Hepatocyte (in vitro differentiated cells): ENCODE measurements around the gene MSI2. TPM values are rescaled to one million over a fixed set of nuclear protein-coding genes. Genes with fewer than 3 reads are reported as not detected.

Experiments
- DNase-seq: peaks from one replicate; pipeline ENCODE4 v3.0.0-alpha.2; 2016; ENCODE audit warnings: low spot score
- H2AFZ ChIP-seq: fragments of 200-600 bp; sonication (generic); 2 replicates; pipeline ENCODE4 v1.6.0; 2016; ENCODE audit warnings: antibody characterized with exemption, mild to moderate bottlenecking
- H3K27ac ChIP-seq: fragments of 200-600 bp; sonication (generic); 2 replicates; pipeline ENCODE4 v1.5.1; 2016; ENCODE audit warnings: mild to moderate bottlenecking
- H3K27me3 ChIP-seq: fragments of 200-600 bp; sonication (generic); 2 replicates; pipeline ENCODE4 v1.6.1; 2016
- H3K36me3 ChIP-seq: fragments of 200-600 bp; sonication (generic); replicated peaks from 2 replicates; pipeline ENCODE4 v1.5.1; 2016; ENCODE audit warnings: low read depth; ENCODE audit not compliant: insufficient read depth
- H3K4me1 ChIP-seq: fragments of 200-600 bp; sonication (generic); 2 replicates; pipeline ENCODE4 v1.5.1; 2016; ENCODE audit warnings: mild to moderate bottlenecking, moderate library complexity; ENCODE audit not compliant: insufficient read depth
- H3K4me2 ChIP-seq: fragments of 200-600 bp; sonication (generic); 2 replicates; pipeline ENCODE4 v1.6.0; 2016
- H3K4me3 ChIP-seq: fragments of 200-600 bp; sonication (generic); 2 replicates; pipeline ENCODE4 v1.5.1; 2016; ENCODE audit warnings: mild to moderate bottlenecking
- H3K79me2 ChIP-seq: fragments of 200-600 bp; sonication (generic); 2 replicates; pipeline ENCODE4 v1.6.0; 2017; ENCODE audit warnings: mild to moderate bottlenecking
- H3K9me2 ChIP-seq: fragments of 200-600 bp; sonication (generic); replicated peaks from 2 replicates; pipeline ENCODE4 v1.6.0; 2017; ENCODE audit warnings: mild to moderate bottlenecking; ENCODE audit not compliant: insufficient read depth
- H3K9me3 ChIP-seq: fragments of 200-600 bp; sonication (generic); 2 replicates; pipeline ENCODE4 v1.5.1; 2016; ENCODE audit warnings: low read depth, mild to moderate bottlenecking
- H4K20me1 ChIP-seq: fragments of 200-600 bp; sonication (generic); 2 replicates; pipeline ENCODE4 v1.6.0; 2016; ENCODE audit warnings: mild to moderate bottlenecking; ENCODE audit not compliant: insufficient read depth, poor library complexity, severe bottlenecking
- EZH2 ChIP-seq: fragments of 200-600 bp; sonication (generic); IDR thresholded peaks from 2 replicates; pipeline ENCODE4 v1.6.1; 2016; ENCODE audit warnings: antibody characterized with exemption, mild to moderate bottlenecking, borderline replicate concordance
- EZH2phosphoT487 ChIP-seq: fragments of 200-600 bp; sonication (generic); IDR thresholded peaks from one replicate; pipeline ENCODE4 v1.6.1; 2018; ENCODE audit warnings: antibody characterized with exemption, mild to moderate bottlenecking, low read depth, moderate library complexity; ENCODE audit not compliant: unreplicated experiment, severe bottlenecking
- WGBS: methylation state at CpG from one replicate; pipeline ENCODE4 v1.1.6; 2016; ENCODE audit warnings: low lambda C conversion rate; ENCODE audit errors: missing lambda C conversion rate; 5-methylcytosine and 5-hydroxymethylcytosine counted together
- polyA plus RNA-seq: library from polyadenylated mRNA; unstranded; fragments of >200 nt; fragmentation: Nextera tagmentation; extraction: Ambion mirVana; gene quantifications from 2 replicates; pipeline ENCODE4 v1.2.1, GENCODE V29; 2016
- total RNA-seq: library from RNA; depleted of rRNA; stranded (reverse); fragments of >200 nt; gene quantifications from 2 replicates; pipeline ENCODE4 v1.2.3, GENCODE V29; 2014
- TF ChIP-seq, protein P1 (sequence below): fragments of 200-600 bp; sonication (generic); IDR thresholded peaks from 2 replicates; pipeline ENCODE4 v1.5.1; 2016; ENCODE audit warnings: antibody characterized with exemption, mild to moderate bottlenecking; ENCODE audit not compliant: poor library complexity

MSI2 gene
- total and polyA plus RNA-seq, 2 experiments from 2014 or later = 16.1 to 60.6 TPM

DNA sequence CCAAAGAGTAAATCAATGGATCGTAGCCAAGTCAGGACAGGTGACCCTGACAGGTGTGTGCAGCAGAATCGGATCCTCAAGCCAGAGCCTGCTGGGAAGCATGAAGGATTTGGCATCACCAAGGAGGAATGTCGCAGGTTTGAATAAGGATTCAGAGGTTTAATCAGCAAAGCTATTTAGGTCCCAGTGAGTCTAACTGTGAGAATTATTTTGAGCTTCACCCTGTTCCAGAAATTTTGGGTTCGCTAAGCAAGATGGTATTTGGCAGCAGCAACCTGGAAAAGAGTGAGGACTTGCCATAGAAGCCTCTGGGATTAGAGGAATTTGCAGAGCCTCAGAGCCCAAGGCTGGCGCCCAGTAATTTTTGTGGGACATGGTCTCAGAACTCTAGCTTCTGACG lies 315.7 kb downstream of the MSI2 start:
- Histone ChIP-seq H3K79me2 (peaks cover 15% of the 10 kb centered on the region), H3K4me2 (no peak overlapping the region), H3K9me2 (no peaks in the 10 kb centered on the region), H2AFZ (no peak overlapping the region), H3K36me3 (no peaks in the 10 kb centered on the region), H3K4me1 (peaks cover 3% of the 10 kb centered on the region), H3K4me3 (no peak overlapping the region), H3K9me3 (no peaks in the 10 kb centered on the region), H3K27ac (no peak overlapping the region), H4K20me1 (no peaks in the 10 kb centered on the region), H3K27me3 (no peaks in the 10 kb centered on the region)
- DNase-seq = no peak
- 96% methylated on average over 6 of the region's 6 CpGs for WGBS
- TF ChIP-seq EZH2phosphoT487 = no peak
- TF ChIP-seq, protein P1, sequence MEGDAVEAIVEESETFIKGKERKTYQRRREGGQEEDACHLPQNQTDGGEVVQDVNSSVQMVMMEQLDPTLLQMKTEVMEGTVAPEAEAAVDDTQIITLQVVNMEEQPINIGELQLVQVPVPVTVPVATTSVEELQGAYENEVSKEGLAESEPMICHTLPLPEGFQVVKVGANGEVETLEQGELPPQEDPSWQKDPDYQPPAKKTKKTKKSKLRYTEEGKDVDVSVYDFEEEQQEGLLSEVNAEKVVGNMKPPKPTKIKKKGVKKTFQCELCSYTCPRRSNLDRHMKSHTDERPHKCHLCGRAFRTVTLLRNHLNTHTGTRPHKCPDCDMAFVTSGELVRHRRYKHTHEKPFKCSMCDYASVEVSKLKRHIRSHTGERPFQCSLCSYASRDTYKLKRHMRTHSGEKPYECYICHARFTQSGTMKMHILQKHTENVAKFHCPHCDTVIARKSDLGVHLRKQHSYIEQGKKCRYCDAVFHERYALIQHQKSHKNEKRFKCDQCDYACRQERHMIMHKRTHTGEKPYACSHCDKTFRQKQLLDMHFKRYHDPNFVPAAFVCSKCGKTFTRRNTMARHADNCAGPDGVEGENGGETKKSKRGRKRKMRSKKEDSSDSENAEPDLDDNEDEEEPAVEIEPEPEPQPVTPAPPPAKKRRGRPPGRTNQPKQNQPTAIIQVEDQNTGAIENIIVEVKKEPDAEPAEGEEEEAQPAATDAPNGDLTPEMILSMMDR = no peak
- no peak for TF ChIP-seq EZH2

- Histone ChIP-seq H3K79me2 (peaks cover 9% of the 10 kb centered on the region), H3K27ac (no peak overlapping the region), H3K4me1 (peaks cover 3% of the 10 kb centered on the region), H4K20me1 (no peaks in the 10 kb centered on the region), H3K9me3 (no peaks in the 10 kb centered on the region), H3K9me2 (no peaks in the 10 kb centered on the region), H3K36me3 (no peaks in the 10 kb centered on the region), H3K4me3 (no peak overlapping the region), H2AFZ (no peak overlapping the region), H3K27me3 (no peaks in the 10 kb centered on the region), H3K4me2 (no peak overlapping the region)
- TF ChIP-seq EZH2phosphoT487 (no peak), EZH2 (no peak)
- TF ChIP-seq, protein P1 = no peak
- 96% methylated on average over 13 of the region's 13 CpGs for WGBS
- DNase-seq = no peak
Observed at GRCh38 chr17:57572600-57572999, 316.3 kb downstream of the MSI2 start.

GRCh38 chr17:57574040-57574513 lies 317.8 kb downstream of the MSI2 start:
- Histone ChIP-seq H3K9me2 (no peaks in the 10 kb centered on the region), H3K4me2 (no peak overlapping the region), H2AFZ (no peak overlapping the region), H3K27me3 (no peaks in the 10 kb centered on the region), H3K79me2 (peaks cover 7% of the 10 kb centered on the region), H3K36me3 (no peaks in the 10 kb centered on the region), H3K4me3 (no peak overlapping the region), H3K27ac (no peak overlapping the region), H4K20me1 (no peaks in the 10 kb centered on the region), H3K9me3 (no peaks in the 10 kb centered on the region), H3K4me1 (peaks cover 9% of the 10 kb centered on the region)
- TF ChIP-seq EZH2 (no peak), EZH2phosphoT487 (no peak)
- TF ChIP-seq, protein P1 = no peak
- WGBS = 82% methylated on average over 4 of the region's 4 CpGs
- peak; percentile 62 for DNase-seq

- no peak overlapping the region for H3K4me3 ChIP-seq
- H3K9me2 ChIP-seq = no peaks in the 10 kb centered on the region
- TF ChIP-seq EZH2 (no peak), EZH2phosphoT487 (no peak)
- TF ChIP-seq, protein P1 = no peak
- no peaks in the 10 kb centered on the region for H3K27me3 ChIP-seq
- H3K4me2 ChIP-seq = no peak overlapping the region
- H2AFZ ChIP-seq = no peak overlapping the region
- no peaks in the 10 kb centered on the region for H3K36me3 ChIP-seq
- no peaks in the 10 kb centered on the region for H3K9me3 ChIP-seq
- H3K79me2 ChIP-seq = peaks cover 7% of the 10 kb centered on the region
- no peak overlapping the region for H3K27ac ChIP-seq
- 90% methylated on average over 8 of the region's 8 CpGs for WGBS
- H4K20me1 ChIP-seq = no peaks in the 10 kb centered on the region
- peaks cover 6% of the 10 kb centered on the region for H3K4me1 ChIP-seq
- no peak for DNase-seq
Observed at GRCh38 chr17:57576744-57577143, 320.4 kb downstream of the MSI2 start.
